Astrocyte of the cerebellum (primary cell): ENCODE data around the gene IQCK.

ENCODE experiments used
- DNase-seq: peaks from one replicate; pipeline ENCODE4 v3.0.0-alpha.2; 2011; ENCODE audit warnings: low read depth
- H3K4me3 ChIP-seq: 2 replicates; pipeline ENCODE4 v1.5.1; 2011; ENCODE audit warnings: mild to moderate bottlenecking, low read depth, low read length, moderate library complexity
- in situ Hi-C: cut with HindIII; loops from 2 replicates; pipeline ENCODE4 v1.10.0; 2017; ENCODE audit warnings: low sequenced_read_pairs
- TF ChIP-seq, protein P1 (sequence below): IDR thresholded peaks from 2 replicates; pipeline ENCODE4 v1.5.1; 2012; ENCODE audit warnings: low read length, low read depth, moderate library complexity, mild to moderate bottlenecking; ENCODE audit errors: missing control alignments

The IQCK gene

DNA sequence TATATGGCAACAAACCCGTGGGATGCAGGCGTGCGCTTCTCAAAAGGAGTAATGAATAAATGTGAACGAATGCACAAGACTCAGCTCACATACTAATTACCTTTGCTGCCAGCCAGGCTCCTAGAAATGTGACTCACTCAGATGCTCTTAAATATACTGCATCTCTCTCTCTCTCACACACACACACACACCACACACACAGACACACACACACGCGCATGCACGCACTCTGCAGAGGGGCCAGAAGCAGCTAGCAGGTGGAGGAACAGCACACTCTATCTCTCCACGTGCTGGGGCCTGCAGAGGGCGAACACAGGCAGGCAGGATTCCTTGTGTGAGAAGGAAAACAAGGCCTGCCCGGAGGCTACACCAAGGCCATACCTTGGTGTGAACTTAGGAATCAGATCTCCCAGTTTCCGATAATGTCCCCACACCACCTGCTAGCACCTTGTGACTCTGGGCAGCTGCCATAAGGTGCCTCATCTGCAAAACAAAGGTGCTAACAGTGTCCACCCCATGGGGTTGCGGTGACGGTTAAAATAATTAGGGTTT, 161.2 kb downstream of the IQCK start:
- no peak overlapping the region for H3K4me3 ChIP-seq
- DNase-seq, result peak; percentile 11

DNA sequence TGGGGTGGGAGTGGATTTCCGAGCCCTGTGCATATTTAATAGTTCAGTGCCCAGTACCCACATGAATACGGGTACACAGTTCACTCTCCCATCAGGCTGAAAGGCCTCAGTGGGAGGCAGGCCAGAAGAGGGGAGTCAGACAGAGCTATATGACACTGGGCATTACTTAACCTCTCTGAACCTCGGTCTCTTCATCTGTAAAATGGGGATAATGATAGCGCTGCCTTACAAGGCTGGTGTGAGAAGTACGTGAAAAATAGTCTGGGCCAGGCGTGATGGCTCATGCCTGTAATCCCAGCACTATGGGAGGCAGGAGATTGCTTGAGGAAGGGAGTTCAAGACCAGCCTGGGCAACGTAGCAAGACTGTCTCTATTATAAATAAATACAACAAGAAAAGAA, 163.0 kb downstream of the IQCK start:
- in situ Hi-C loops, result no loop called here
- no peak for DNase-seq
- TF ChIP-seq, protein P1, sequence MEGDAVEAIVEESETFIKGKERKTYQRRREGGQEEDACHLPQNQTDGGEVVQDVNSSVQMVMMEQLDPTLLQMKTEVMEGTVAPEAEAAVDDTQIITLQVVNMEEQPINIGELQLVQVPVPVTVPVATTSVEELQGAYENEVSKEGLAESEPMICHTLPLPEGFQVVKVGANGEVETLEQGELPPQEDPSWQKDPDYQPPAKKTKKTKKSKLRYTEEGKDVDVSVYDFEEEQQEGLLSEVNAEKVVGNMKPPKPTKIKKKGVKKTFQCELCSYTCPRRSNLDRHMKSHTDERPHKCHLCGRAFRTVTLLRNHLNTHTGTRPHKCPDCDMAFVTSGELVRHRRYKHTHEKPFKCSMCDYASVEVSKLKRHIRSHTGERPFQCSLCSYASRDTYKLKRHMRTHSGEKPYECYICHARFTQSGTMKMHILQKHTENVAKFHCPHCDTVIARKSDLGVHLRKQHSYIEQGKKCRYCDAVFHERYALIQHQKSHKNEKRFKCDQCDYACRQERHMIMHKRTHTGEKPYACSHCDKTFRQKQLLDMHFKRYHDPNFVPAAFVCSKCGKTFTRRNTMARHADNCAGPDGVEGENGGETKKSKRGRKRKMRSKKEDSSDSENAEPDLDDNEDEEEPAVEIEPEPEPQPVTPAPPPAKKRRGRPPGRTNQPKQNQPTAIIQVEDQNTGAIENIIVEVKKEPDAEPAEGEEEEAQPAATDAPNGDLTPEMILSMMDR, result no peak
- H3K4me3 ChIP-seq, result no peak overlapping the region

More for the DNA sequence above, 161.2 kb downstream of the IQCK start:
- TF ChIP-seq, protein P1, result no peak
- in situ Hi-C loops, result no loop called here

DNA sequence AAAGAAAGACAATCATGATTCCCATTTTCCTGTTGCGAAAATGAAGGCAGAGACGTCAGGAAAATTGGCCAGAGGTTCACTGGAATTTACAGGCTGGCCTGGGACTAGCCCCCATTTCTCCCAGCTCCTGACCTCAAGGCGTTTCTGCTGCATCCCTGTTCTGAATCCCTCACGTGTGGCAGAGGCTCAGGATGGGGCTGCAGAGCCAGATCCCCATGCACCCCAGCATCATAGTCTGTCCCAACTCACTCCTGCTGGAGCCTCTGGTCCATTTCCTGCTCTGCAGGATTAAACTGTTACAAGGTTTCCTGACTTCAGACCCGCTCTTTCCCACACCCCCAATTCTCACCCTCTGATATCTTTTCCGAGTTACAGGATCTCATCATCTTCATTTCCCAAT, 163.7 kb downstream of the IQCK start:
- in situ Hi-C loops, result no loop called here
- TF ChIP-seq, protein P1, result no peak
- peak overlapping the region; percentile 70 for H3K4me3 ChIP-seq
- no peak for DNase-seq

DNA sequence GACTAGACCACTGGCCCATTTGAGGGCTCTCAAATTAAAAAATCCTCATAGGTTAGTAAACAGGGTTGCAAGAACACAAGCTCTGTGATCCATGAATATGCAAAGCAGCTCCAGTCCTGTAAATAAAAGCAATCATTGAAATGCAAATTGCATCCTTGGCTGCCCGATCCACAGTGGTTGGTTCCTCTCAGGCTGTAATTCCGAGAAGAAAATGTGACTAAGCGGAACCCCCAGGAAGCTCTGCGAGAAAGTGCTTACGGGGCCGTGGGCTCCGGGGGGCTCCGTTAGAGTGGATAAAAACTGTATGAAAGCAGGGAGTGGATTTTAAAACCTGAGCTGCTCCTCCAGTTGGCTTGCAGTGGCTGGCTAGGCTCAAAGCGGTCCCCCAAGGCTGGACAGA, 164.1 kb downstream of the IQCK start:
- TF ChIP-seq, protein P1, result no peak
- in situ Hi-C loops, result no loop called here
- DNase-seq, result peak; percentile 16

DNA sequence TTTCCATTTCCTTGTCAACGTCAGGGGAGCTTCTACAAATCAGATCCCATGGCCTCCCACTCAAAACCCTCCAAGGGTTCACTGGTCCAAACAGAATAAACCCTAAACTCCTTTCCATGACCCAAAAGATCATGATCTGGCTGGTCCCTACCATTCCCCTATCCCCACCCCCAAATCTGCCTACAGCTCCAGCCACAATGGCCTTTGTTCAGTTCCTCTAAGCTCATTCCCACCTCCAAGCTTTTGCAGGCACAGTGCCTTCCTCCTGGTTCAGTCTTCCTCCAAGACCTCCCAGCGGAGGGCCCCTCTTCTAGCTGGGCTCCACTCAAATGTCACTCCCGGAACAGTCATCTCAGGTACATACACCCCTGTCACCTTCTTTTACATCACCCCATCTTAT, 164.6 kb downstream of the IQCK start:
- DNase-seq, result no peak
- TF ChIP-seq, protein P1, result no peak
- in situ Hi-C loops, result no loop called here
- peak overlapping the region; percentile 70 for H3K4me3 ChIP-seq

More for the DNA sequence above, 164.1 kb downstream of the IQCK start:
- H3K4me3 ChIP-seq, result peak overlapping the region; percentile 70

DNA sequence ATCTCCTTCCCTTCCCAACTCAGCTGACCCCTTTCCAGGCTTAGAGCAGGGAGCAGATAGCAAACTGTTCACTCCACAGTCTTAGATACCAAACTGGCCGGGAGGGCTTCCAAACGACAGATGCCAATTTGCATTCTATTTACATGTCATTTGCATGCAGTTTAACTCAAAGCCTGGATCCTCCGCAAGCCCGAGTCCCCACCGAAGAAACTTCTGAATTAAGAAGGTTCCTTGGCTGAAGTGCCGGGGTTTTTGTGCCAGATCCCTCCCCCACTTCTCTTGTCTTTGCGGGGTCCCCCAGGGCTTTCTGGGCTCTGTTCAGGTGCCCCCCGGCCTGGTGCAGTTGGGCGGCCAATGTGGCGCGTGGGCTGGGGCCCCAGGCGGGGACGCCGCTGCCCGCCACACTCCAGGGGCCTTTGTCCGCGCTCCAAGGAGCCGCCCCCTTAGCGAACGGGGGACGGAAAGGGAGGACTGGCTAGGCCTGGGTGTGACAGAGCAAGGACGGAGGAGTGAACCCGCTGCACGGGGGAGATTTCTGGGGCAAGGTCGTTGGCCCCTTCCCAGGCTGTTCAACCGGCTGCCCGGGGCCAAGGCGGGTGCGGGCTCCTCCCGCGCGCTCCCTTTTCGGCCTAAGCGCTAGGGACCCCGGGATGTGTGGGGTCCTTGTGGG, 165.4 kb downstream of the IQCK start:
- peak overlapping the region; percentile 70 for H3K4me3 ChIP-seq
- in situ Hi-C loops, result no loop called here
- DNase-seq, result peak; percentile 24
- TF ChIP-seq, protein P1, result no peak
